ENCODE data around the gene LDLRAD4. TPM values are rescaled to one million over a fixed set of nuclear protein-coding genes. Genes with fewer than 3 reads are reported as not detected.

Gene LDLRAD4
- total RNA-seq, 1 donor from 2014 or later: 20.4 TPM

- H3K9me3 Mint-ChIP-seq (ENCODE audit: unreplicated experiment): peaks cover 4% of the 10 kb centered on the region
- no peak overlapping the region for H3K4me3 Mint-ChIP-seq (ENCODE audit: unreplicated experiment)
- H3K27ac Mint-ChIP-seq (ENCODE audit: unreplicated experiment): no peak overlapping the region
- TF ChIP-seq CTCF (IDR thresholded peaks at IDR 0.05): no peak
- H3K36me3 Mint-ChIP-seq (ENCODE audit: unreplicated experiment): no peaks in the 10 kb centered on the region
- H3K4me1 Mint-ChIP-seq (ENCODE audit: unreplicated experiment): peaks cover 4% of the 10 kb centered on the region
- DNase-seq (ENCODE audit: extremely low spot score, unreplicated experiment): peak; percentile 73
- H3K27me3 Mint-ChIP-seq (ENCODE audit: unreplicated experiment): peaks cover 17% of the 10 kb centered on the region
Observed at GRCh38 chr18:13252686-13253410, 34.3 kb downstream of the LDLRAD4 start.

- peaks cover 17% of the 10 kb centered on the region for H3K27me3 Mint-ChIP-seq (ENCODE audit: unreplicated experiment)
- peak; percentile 60 for DNase-seq (ENCODE audit: extremely low spot score, unreplicated experiment)
- no peak overlapping the region for H3K27ac Mint-ChIP-seq (ENCODE audit: unreplicated experiment)
- peaks cover 4% of the 10 kb centered on the region for H3K9me3 Mint-ChIP-seq (ENCODE audit: unreplicated experiment)
- H3K4me3 Mint-ChIP-seq (ENCODE audit: unreplicated experiment): no peak overlapping the region
- TF ChIP-seq CTCF (IDR thresholded peaks at IDR 0.05): no peak
- peaks cover 4% of the 10 kb centered on the region for H3K4me1 Mint-ChIP-seq (ENCODE audit: unreplicated experiment)
- H3K36me3 Mint-ChIP-seq (ENCODE audit: unreplicated experiment): no peaks in the 10 kb centered on the region
Observed at GRCh38 chr18:13253786-13254688, 35.5 kb downstream of the LDLRAD4 start.

GRCh38 chr18:13254971-13255927, 36.7 kb downstream of the LDLRAD4 start:
- H3K36me3 Mint-ChIP-seq (ENCODE audit: unreplicated experiment): no peaks in the 10 kb centered on the region
- no peak overlapping the region for H3K4me3 Mint-ChIP-seq (ENCODE audit: unreplicated experiment)
- H3K9me3 Mint-ChIP-seq (ENCODE audit: unreplicated experiment): peaks cover under 1% of the 10 kb centered on the region
- no peak overlapping the region for H3K27ac Mint-ChIP-seq (ENCODE audit: unreplicated experiment)
- H3K4me1 Mint-ChIP-seq (ENCODE audit: unreplicated experiment): peaks cover 12% of the 10 kb centered on the region
- peak; percentile 67 for DNase-seq (ENCODE audit: extremely low spot score, unreplicated experiment)
- peaks cover 16% of the 10 kb centered on the region for H3K27me3 Mint-ChIP-seq (ENCODE audit: unreplicated experiment)
- no peak for TF ChIP-seq CTCF (IDR thresholded peaks at IDR 0.05)

- Mint-ChIP-seq H3K27ac (ENCODE audit: unreplicated experiment) (no peak overlapping the region), H3K9me3 (ENCODE audit: unreplicated experiment) (no peaks in the 10 kb centered on the region)
Observed at GRCh38 chr18:13256444-13257305, 38.1 kb downstream of the LDLRAD4 start.

More at GRCh38 chr18:13256444-13257305, 38.1 kb downstream of the LDLRAD4 start:
- H3K27me3 Mint-ChIP-seq (ENCODE audit: unreplicated experiment): peaks cover 12% of the 10 kb centered on the region
- DNase-seq (ENCODE audit: extremely low spot score, unreplicated experiment): peak; percentile 66
- peaks cover 27% of the 10 kb centered on the region for H3K4me1 Mint-ChIP-seq (ENCODE audit: unreplicated experiment)
- TF ChIP-seq CTCF (IDR thresholded peaks at IDR 0.05): no peak
- no peaks in the 10 kb centered on the region for H3K36me3 Mint-ChIP-seq (ENCODE audit: unreplicated experiment)
- no peak overlapping the region for H3K4me3 Mint-ChIP-seq (ENCODE audit: unreplicated experiment)
